ENCODE results near the gene TMEM97. TPM values are rescaled to one million over a fixed set of nuclear protein-coding genes. Genes with fewer than 3 reads are reported as not detected.

Gene TMEM97
- total RNA-seq, 3 donors from 2014 or later = 14.3 to 25.1 (median 18.1) TPM

- ATAC-seq (no peak), DNase-seq (no peak)
- H3K36me3 ChIP-seq (ENCODE audit: low read depth) = no peaks in the 10 kb centered on the region
- H3K9me3 ChIP-seq = no peaks in the 10 kb centered on the region
- no peak overlapping the region for H3K4me3 ChIP-seq
- intact Hi-C loops (cut with DNase I, micrococcal nuclease) = no loop called here
- H3K4me1 ChIP-seq (ENCODE audit: low read depth) = peaks cover 11% of the 10 kb centered on the region
- TF ChIP-seq CTCF (IDR thresholded peaks at IDR 0.05) = no peak
Measured at GRCh38 chr17:28368915-28369683, 50.1 kb downstream of the TMEM97 start.

GRCh38 chr17:28369684-28370034 lies 50.7 kb downstream of the TMEM97 start:
- no peaks in the 10 kb centered on the region for H3K36me3 ChIP-seq (ENCODE audit: low read depth)
- ATAC-seq (no peak), DNase-seq (no peak)
- no peak overlapping the region for H3K4me3 ChIP-seq
- peaks cover 11% of the 10 kb centered on the region for H3K4me1 ChIP-seq (ENCODE audit: low read depth)
- no peaks in the 10 kb centered on the region for H3K9me3 ChIP-seq
- no peak for TF ChIP-seq CTCF (IDR thresholded peaks at IDR 0.05)
- intact Hi-C loops (cut with DNase I, micrococcal nuclease) = no loop called here

- ATAC-seq (no peak), DNase-seq (no peak)
- no peak for TF ChIP-seq CTCF (IDR thresholded peaks at IDR 0.05)
- Histone ChIP-seq H3K4me3 (no peak within 1 kb of the TSS), H3K36me3 (ENCODE audit: low read depth) (no peaks in the 10 kb centered on the region), H3K4me1 (ENCODE audit: low read depth) (peaks cover 11% of the 10 kb centered on the region), H3K9me3 (no peaks in the 10 kb centered on the region)
- intact Hi-C loops (cut with DNase I, micrococcal nuclease) = no loop called here
Measured at GRCh38 chr17:28370035-28370743, 51.2 kb downstream of the TMEM97 start, which contains the start of gene VTN. Gene VTN (minus strand): TSS chr17:28370307. CDS start chr17:28370203, 104 bp downstream.

- Histone ChIP-seq H3K4me1 (ENCODE audit: low read depth) (peaks cover 11% of the 10 kb centered on the region), H3K4me3 (no peak overlapping the region), H3K9me3 (no peaks in the 10 kb centered on the region), H3K36me3 (ENCODE audit: low read depth) (no peaks in the 10 kb centered on the region)
- no peak for DNase-seq
- no peak for TF ChIP-seq CTCF (IDR thresholded peaks at IDR 0.05)
- ATAC-seq = no peak
- intact Hi-C loops (cut with DNase I, micrococcal nuclease) = no loop called here
Measured at GRCh38 chr17:28370744-28371103, 51.7 kb downstream of the TMEM97 start.

GRCh38 chr17:28371245-28372202 lies 52.5 kb downstream of the TMEM97 start, which contains the start of gene SARM1:
Gene SARM1 (plus strand): TSS chr17:28371694. CDS start chr17:28372033, 339 bp downstream.
- TF ChIP-seq CTCF (IDR thresholded peaks at IDR 0.05) = no peak
- intact Hi-C loops (cut with DNase I, micrococcal nuclease) = no loop called here
- peak; percentile 88 for ATAC-seq

More at GRCh38 chr17:28371245-28372202, 52.5 kb downstream of the TMEM97 start, which contains the start of gene SARM1:
- peak; percentile 76 to 91 (median 81) for DNase-seq
- Histone ChIP-seq H3K4me1 (ENCODE audit: low read depth) (peaks cover 11% of the 10 kb centered on the region), H3K36me3 (ENCODE audit: low read depth) (no peaks in the 10 kb centered on the region), H3K9me3 (no peaks in the 10 kb centered on the region), H3K4me3 (no peak within 1 kb of the TSS)

Data from mucosa of descending colon (tissue), 3 donors.